HCT116 (cell line): ENCODE results near the gene PRDM2. TPM values are rescaled to one million over a fixed set of nuclear protein-coding genes. Genes with fewer than 3 reads are reported as not detected.

Source experiments
- ATAC-seq: fragments of 200-7000 bp; cut with Tn5 transposase; 2 replicates; pipeline ENCODE4 v1.9.1; 2020; ENCODE audit warnings: mild to moderate bottlenecking, moderate library complexity
- BruUV-seq: library from RNA; stranded (reverse); fragments of 400-500 nt; replicated peaks from 2 replicates; lab custom pipeline; 2021; lab: Mats Ljungman, UMichigan
- CTCF ChIA-PET: fragments of 300-600 bp; sonication (Branson Sonifier 250); formaldehyde crosslinking; loops from one replicate; lab custom pipeline; 2021; ENCODE audit warnings: antibody characterized with exemption; lab: Charles Lee
- POLR2A ChIA-PET: fragments of 300-600, 350-600 bp; sonication (Branson Sonifier 250); formaldehyde crosslinking; loops from one replicate; lab custom pipeline; 2021; ENCODE audit warnings: antibody characterized with exemption; lab: Charles Lee
- RAD21 ChIA-PET, 2 experiments: fragments of 300-600 bp; sonication (Branson Sonifier 250); formaldehyde crosslinking; loops; one replicate each; lab custom pipeline; 2023; ENCODE audit warnings: low total read pairs in 2 of 2; ENCODE audit not compliant: uncharacterized antibody in 2 of 2, unreplicated experiment in 2 of 2, low non-redundant PET in 1 of 2; lab: Charles Lee
- DNase-seq: peaks from one replicate; pipeline ENCODE4 v3.0.0-alpha.2; 2010; ENCODE audit warnings: low read depth, low spot score
- H2AFZ ChIP-seq: fragments of 200-600 bp; shearing (Covaris generic), sonication (generic); 2 replicates; pipeline ENCODE4 v1.6.1; 2017; ENCODE audit warnings: low read depth, mixed run types, mixed read lengths, antibody characterized with exemption, low read length; ENCODE audit not compliant: poor library complexity, severe bottlenecking
- H3K27ac ChIP-seq: 2 replicates; pipeline ENCODE4 v1.5.1; 2012; ENCODE audit warnings: low read depth, low read length
- H3K27me3 ChIP-seq: fragments of 200-600 bp; sonication (generic); 2 replicates; pipeline ENCODE4 v1.6.1; 2016; ENCODE audit warnings: mixed run types, low read length, mixed read lengths; ENCODE audit not compliant: insufficient read depth
- H3K36me3 ChIP-seq, 2 experiments: fragments of 200-500 bp in 1 of 2; fragments of 200-600 bp in 1 of 2; sonication (Bioruptor generic) in 1 of 2; sonication (generic) in 1 of 2; 2 replicates each; pipeline versions ENCODE4 v1.5.1 to v1.6.1; 2014 to 2016; ENCODE audit warnings: low read length in 2 of 2, inconsistent platforms in 1 of 2, mixed read lengths in 1 of 2, mixed run types in 1 of 2; ENCODE audit not compliant: insufficient read depth in 2 of 2, control insufficient read depth in 1 of 2
- H3K4me1 ChIP-seq, 2 experiments: fragments of 200-600 bp in 1 of 2; sonication (generic) in 1 of 2; 2 replicates each; pipeline versions ENCODE4 v1.5.1 to v1.6.1; 2012 to 2017; ENCODE audit warnings: low read length in 2 of 2, inconsistent platforms in 1 of 2, mild to moderate bottlenecking in 1 of 2, mixed read lengths in 1 of 2, mixed run types in 1 of 2, moderate library complexity in 1 of 2; ENCODE audit not compliant: insufficient read depth in 2 of 2, control insufficient read depth in 1 of 2
- H3K4me2 ChIP-seq: fragments of 200-600 bp; sonication (generic); 2 replicates; pipeline ENCODE4 v1.6.1; 2017; ENCODE audit warnings: mixed run types, low read length, mixed read lengths
- H3K4me3 ChIP-seq, 2 experiments: fragments of 200-600 bp in 1 of 2; sonication (generic) in 1 of 2; replicated peaks in 1 of 2; 2 replicates each; pipeline ENCODE4 v1.5.1; 2011 to 2016; ENCODE audit warnings: low read length in 2 of 2, control low read depth in 1 of 2, low read depth in 1 of 2, mild to moderate bottlenecking in 1 of 2, mixed read lengths in 1 of 2, mixed run types in 1 of 2
- H3K79me2 ChIP-seq: fragments of 200-600 bp; sonication (generic); 2 replicates; pipeline ENCODE4 v1.6.1; 2017; ENCODE audit warnings: mild to moderate bottlenecking, mixed run types, low read length, moderate library complexity, mixed read lengths; ENCODE audit not compliant: insufficient read depth
- H3K9ac ChIP-seq: fragments of 200-600 bp; sonication (generic); 2 replicates; pipeline ENCODE4 v1.6.1; 2016; ENCODE audit warnings: low read length, mixed read lengths
- H3K9me2 ChIP-seq: fragments of 200-600 bp; sonication (generic), shearing (Covaris generic); 2 replicates; pipeline ENCODE4 v1.6.1; 2017; ENCODE audit warnings: mixed run types, mild to moderate bottlenecking, moderate library complexity; ENCODE audit not compliant: insufficient read depth
- H3K9me3 ChIP-seq, 2 experiments: fragments of 200-500 bp in 1 of 2; fragments of 200-600 bp in 1 of 2; sonication (Bioruptor generic) in 1 of 2; sonication (generic) in 1 of 2; 2 replicates each; pipeline ENCODE4 v1.6.1; 2014 to 2017; ENCODE audit warnings: low read length in 2 of 2, mixed read lengths in 2 of 2, inconsistent platforms in 1 of 2, low read depth in 1 of 2, mild to moderate bottlenecking in 1 of 2, mixed run types in 1 of 2, moderate library complexity in 1 of 2; ENCODE audit not compliant: control insufficient read depth in 1 of 2, insufficient read depth in 1 of 2
- H4K20me1 ChIP-seq: fragments of 200-600 bp; sonication (generic), shearing (Covaris generic); 2 replicates; pipeline ENCODE4 v1.6.1; 2017; ENCODE audit warnings: mixed run types, mild to moderate bottlenecking, moderate library complexity; ENCODE audit not compliant: insufficient read depth
- CBX3 ChIP-seq: IDR thresholded peaks from 2 replicates; pipeline ENCODE4 v1.6.1; 2012; ENCODE audit warnings: low read depth
- CEBPB ChIP-seq: IDR thresholded peaks from 2 replicates; pipeline ENCODE4 v1.6.1; 2012; ENCODE audit warnings: low read depth
- ELF1 ChIP-seq: IDR thresholded peaks from 2 replicates; pipeline ENCODE4 v1.6.1; 2012; ENCODE audit warnings: low read depth, borderline replicate concordance
- EZH2 ChIP-seq: fragments of 200-600 bp; sonication (generic); IDR thresholded peaks from 2 replicates; pipeline ENCODE4 v1.6.1; 2017; ENCODE audit warnings: antibody characterized with exemption, mixed run types
- EZH2phosphoT487 ChIP-seq: fragments of 200-600 bp; IDR thresholded peaks from 2 replicates; pipeline ENCODE4 v1.6.1; 2018; ENCODE audit warnings: antibody characterized with exemption, borderline replicate concordance
- FOSL1 ChIP-seq: IDR thresholded peaks from 2 replicates; pipeline ENCODE4 v1.6.1; 2012; ENCODE audit warnings: low read depth
- JUND ChIP-seq: IDR thresholded peaks from 2 replicates; pipeline ENCODE4 v1.6.1; 2012
- POLR2A ChIP-seq: IDR thresholded peaks from 2 replicates; pipeline ENCODE4 v1.7.0; 2011; ENCODE audit warnings: borderline replicate concordance; ENCODE audit not compliant: insufficient read depth, insufficient read length; ENCODE audit errors: extremely low read depth
- POLR2AphosphoS5 ChIP-seq: IDR thresholded peaks from 2 replicates; pipeline ENCODE4 v1.6.1; 2011; ENCODE audit warnings: mild to moderate bottlenecking, low read depth, low read length, moderate library complexity
- RAD21 ChIP-seq: IDR thresholded peaks from 2 replicates; pipeline ENCODE4 v1.6.1; 2012; ENCODE audit warnings: low read depth, mild to moderate bottlenecking
- SIN3A ChIP-seq: IDR thresholded peaks from 2 replicates; pipeline ENCODE4 v1.6.1; 2012; ENCODE audit warnings: low read depth
- SP1 ChIP-seq: IDR thresholded peaks from 2 replicates; pipeline ENCODE4 v1.6.1; 2012; ENCODE audit warnings: low read depth
- SRF ChIP-seq: IDR thresholded peaks from 2 replicates; pipeline ENCODE4 v1.6.1; 2012; ENCODE audit warnings: low read depth
- TCF7L2 ChIP-seq: IDR thresholded peaks from 2 replicates; pipeline ENCODE4 v1.7.0; 2011; ENCODE audit warnings: borderline replicate concordance, inconsistent platforms; ENCODE audit not compliant: insufficient read depth, insufficient read length; ENCODE audit errors: extremely low read depth
- ZFX ChIP-seq: fragments of 450-650 bp; IDR thresholded peaks from 2 replicates; pipeline ENCODE4 v1.6.1; 2017
- ZNF274 ChIP-seq: fragments of 200-500 bp; sonication (Bioruptor generic); IDR thresholded peaks from 2 replicates; pipeline ENCODE4 v1.6.1; 2014; ENCODE audit warnings: mild to moderate bottlenecking, low read depth, low read length, inconsistent platforms
- intact Hi-C: fragments of 100-400 bp; cut with micrococcal nuclease; formaldehyde crosslinking; loops from 2 replicates; pipeline ENCODE4 v1.10.0; 2022
- total RNA-seq: library from RNA; stranded (reverse); gene quantifications from one replicate; pipeline ENCODE4 v1.2.1, GENCODE V29; 2021; ENCODE audit not compliant: unreplicated experiment
- TF ChIP-seq, protein P1 (sequence below): IDR thresholded peaks from 2 replicates; pipeline ENCODE4 v1.6.1; 2011; ENCODE audit warnings: mild to moderate bottlenecking, low read length, moderate library complexity; ENCODE audit not compliant: insufficient replicate concordance; ENCODE audit errors: extremely low read depth
- TF ChIP-seq, protein P2 (sequence below): IDR thresholded peaks from 2 replicates; pipeline ENCODE4 v1.6.1; 2012

The PRDM2 gene
- total RNA-seq, 1 experiment from 2014 or later = 17.3 TPM

DNA sequence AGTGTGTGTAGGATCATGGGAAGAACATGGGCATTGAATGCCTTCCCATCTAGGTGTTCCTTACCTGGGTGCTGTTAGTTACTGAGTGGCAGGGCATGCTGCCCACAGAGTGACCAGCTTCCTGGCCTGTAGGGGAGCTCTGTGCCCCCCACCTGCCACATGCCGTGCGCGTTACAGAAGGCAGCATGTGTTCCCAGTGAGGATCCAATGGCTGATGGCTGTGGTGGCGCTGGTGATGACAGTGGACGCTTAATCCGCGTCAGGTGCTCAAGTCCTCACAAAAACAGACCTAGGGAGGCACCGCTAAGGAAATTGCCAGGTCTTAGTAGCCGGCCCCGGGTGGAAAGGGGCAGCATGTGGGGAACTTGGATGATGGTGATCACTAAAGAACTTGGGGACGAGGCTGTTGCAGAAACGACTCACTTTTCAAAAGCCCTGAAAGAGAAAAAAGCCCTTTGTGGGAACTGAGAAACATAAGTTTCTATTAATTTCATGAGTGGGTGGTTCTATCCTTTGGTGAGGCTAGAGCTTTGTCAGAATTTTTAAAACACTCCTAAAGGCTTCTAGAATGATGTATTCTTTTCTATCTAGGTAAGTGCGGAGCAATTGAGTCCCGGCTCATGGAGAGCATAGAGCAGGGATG lies 93.2 kb downstream of the PRDM2 start (continued):
- no peak for TF ChIP-seq POLR2AphosphoS5
- TF ChIP-seq POLR2A = no peak
- TF ChIP-seq SP1 = no peak
- TF ChIP-seq SIN3A = no peak
- TF ChIP-seq, protein P1, sequence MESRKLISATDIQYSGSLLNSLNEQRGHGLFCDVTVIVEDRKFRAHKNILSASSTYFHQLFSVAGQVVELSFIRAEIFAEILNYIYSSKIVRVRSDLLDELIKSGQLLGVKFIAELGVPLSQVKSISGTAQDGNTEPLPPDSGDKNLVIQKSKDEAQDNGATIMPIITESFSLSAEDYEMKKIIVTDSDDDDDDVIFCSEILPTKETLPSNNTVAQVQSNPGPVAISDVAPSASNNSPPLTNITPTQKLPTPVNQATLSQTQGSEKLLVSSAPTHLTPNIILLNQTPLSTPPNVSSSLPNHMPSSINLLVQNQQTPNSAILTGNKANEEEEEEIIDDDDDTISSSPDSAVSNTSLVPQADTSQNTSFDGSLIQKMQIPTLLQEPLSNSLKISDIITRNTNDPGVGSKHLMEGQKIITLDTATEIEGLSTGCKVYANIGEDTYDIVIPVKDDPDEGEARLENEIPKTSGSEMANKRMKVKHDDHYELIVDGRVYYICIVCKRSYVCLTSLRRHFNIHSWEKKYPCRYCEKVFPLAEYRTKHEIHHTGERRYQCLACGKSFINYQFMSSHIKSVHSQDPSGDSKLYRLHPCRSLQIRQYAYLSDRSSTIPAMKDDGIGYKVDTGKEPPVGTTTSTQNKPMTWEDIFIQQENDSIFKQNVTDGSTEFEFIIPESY = no peak
- TF ChIP-seq JUND = no peak
- no peak for TF ChIP-seq TCF7L2
- no peak for TF ChIP-seq ZNF274
- no peak for TF ChIP-seq ZFX

DNA sequence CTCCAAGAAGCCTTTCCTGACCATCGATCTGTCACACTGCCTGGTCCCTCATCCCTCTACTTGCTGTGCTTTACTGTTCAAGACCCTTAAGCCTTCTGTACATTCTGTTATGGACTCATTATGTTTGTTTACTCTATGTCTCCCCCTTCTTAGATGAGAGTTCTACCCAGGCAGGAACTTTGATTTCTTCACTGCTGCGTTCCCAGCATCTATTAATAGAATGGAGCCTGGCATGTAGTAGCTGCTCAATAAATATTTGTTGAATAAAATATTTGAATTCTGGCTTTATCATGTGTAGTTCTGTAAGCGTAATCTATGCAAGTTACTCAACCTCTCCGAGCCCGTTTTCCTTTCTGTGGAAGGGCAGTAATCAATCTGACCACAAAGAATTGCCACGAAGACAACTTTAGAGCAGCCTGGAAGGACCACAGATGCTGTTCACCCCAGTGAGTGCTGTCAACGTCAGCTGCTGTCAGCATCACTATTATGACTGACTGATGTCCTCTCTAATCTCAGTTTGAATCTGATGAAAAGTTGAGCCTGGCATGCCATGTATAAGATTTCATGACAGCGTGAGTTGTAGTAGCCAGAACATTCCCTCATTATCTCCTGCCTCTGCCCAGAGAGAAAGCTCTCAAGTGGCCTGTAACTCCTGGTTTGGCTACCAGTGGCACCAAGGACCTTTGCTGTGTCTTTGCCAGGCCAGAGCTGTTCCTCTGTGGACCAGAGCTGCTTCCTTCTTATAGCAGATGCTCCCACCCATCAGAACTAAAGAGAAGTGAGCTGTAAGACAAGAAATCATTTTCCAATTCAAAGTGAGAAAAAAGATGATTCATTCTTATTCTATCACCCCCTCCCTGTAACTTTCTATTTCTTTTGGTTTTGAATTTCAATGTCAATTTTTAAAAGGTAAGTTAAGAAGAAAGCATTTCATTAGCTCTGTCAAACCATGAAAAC lies 94.5 kb downstream of the PRDM2 start:
- H3K79me2 ChIP-seq = 0 out of 2 replicates have a peak, but pooled peaks cover 4% of the 10 kb centered on the region
- no peaks in the 10 kb centered on the region for H3K9me3 ChIP-seq
- H4K20me1 ChIP-seq = no peaks in the 10 kb centered on the region

More for the DNA sequence above, 94.5 kb downstream of the PRDM2 start:
- ChIA-PET RAD21 (no interaction called here), POLR2A (interaction anchor here (0.6 kb wide), 1 partner anchor 1136 kb away, joined by 6 read pairs; no protein-coding TSS in a partner anchor), CTCF (no interaction called here)
- DNase-seq (no peak), ATAC-seq (no peak)
- H3K27ac ChIP-seq = no peak overlapping the region
- H2AFZ ChIP-seq = no peak overlapping the region
- no peak overlapping the region for H3K9ac ChIP-seq
- H3K36me3 ChIP-seq = no peaks in the 10 kb centered on the region
- intact Hi-C loops = no loop called here
- H3K4me3 ChIP-seq = no peak overlapping the region
- H3K9me2 ChIP-seq = no peaks in the 10 kb centered on the region
- no peak overlapping the region for H3K4me2 ChIP-seq
- no peaks in the 10 kb centered on the region for H3K4me1 ChIP-seq
- no peaks in the 10 kb centered on the region for H3K27me3 ChIP-seq
- BruUV-seq = no TSS peak
- TF ChIP-seq JUND (no peak), CBX3 (no peak), RAD21 (no peak), EZH2 (no peak), ELF1 (no peak), SP1 (no peak), SRF (no peak), ZFX (no peak), CEBPB (no peak), ZNF274 (no peak), POLR2A (no peak), POLR2AphosphoS5 (no peak), FOSL1 (no peak), EZH2phosphoT487 (no peak)
- TF ChIP-seq, protein P2, sequence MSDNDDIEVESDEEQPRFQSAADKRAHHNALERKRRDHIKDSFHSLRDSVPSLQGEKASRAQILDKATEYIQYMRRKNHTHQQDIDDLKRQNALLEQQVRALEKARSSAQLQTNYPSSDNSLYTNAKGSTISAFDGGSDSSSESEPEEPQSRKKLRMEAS = no peak
